Epithelial cell of proximal tubule (primary cell): ENCODE data around the gene TMEM37. TPM values are rescaled to one million over a fixed set of nuclear protein-coding genes. Genes with fewer than 3 reads are reported as not detected.

Experiments used
- DNase-seq: peaks from one replicate; pipeline ENCODE4 v3.0.0-alpha.2; 2011; ENCODE audit warnings: low read depth
- H3K4me3 ChIP-seq: 2 replicates; pipeline ENCODE4 v1.5.1; 2011; ENCODE audit warnings: low read depth, mild to moderate bottlenecking, low read length
- total RNA-seq: library from RNA; depleted of rRNA; stranded (reverse); fragments of >200 nt; gene quantifications from 2 replicates; pipeline ENCODE4 v1.2.3, GENCODE V29; 2015
- TF ChIP-seq, protein P1 (sequence below): conservative IDR thresholded peaks from 2 replicates; pipeline ENCODE4 v1.5.1; 2012; ENCODE audit warnings: low read depth, mild to moderate bottlenecking, low read length

TMEM37 gene
- total RNA-seq, 1 donor from 2014 or later = 1.2 TPM

DNA sequence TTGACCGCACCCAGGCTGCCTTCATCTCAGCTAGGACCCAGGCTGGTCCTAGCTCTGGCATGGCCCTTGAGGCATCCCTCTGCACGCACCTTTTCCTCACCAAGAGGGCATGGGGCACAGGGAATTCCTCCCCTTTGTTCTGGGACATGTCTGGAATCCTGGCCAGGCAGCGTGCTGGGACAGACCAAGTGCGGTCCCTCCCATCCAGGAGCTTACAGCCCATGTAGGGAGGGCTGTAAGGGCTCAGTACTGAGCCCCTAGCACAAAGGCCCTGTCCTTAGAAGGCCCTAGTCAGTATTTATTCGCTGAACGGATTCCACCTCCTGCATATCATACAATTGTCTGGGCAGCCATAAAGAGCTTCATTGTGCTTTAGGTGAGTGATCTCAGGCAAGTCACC, 3.0 kb downstream of the TMEM37 start:
- TF ChIP-seq, protein P1, sequence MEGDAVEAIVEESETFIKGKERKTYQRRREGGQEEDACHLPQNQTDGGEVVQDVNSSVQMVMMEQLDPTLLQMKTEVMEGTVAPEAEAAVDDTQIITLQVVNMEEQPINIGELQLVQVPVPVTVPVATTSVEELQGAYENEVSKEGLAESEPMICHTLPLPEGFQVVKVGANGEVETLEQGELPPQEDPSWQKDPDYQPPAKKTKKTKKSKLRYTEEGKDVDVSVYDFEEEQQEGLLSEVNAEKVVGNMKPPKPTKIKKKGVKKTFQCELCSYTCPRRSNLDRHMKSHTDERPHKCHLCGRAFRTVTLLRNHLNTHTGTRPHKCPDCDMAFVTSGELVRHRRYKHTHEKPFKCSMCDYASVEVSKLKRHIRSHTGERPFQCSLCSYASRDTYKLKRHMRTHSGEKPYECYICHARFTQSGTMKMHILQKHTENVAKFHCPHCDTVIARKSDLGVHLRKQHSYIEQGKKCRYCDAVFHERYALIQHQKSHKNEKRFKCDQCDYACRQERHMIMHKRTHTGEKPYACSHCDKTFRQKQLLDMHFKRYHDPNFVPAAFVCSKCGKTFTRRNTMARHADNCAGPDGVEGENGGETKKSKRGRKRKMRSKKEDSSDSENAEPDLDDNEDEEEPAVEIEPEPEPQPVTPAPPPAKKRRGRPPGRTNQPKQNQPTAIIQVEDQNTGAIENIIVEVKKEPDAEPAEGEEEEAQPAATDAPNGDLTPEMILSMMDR = no peak
- peak overlapping the region; percentile 63 for H3K4me3 ChIP-seq
- no peak for DNase-seq

DNA sequence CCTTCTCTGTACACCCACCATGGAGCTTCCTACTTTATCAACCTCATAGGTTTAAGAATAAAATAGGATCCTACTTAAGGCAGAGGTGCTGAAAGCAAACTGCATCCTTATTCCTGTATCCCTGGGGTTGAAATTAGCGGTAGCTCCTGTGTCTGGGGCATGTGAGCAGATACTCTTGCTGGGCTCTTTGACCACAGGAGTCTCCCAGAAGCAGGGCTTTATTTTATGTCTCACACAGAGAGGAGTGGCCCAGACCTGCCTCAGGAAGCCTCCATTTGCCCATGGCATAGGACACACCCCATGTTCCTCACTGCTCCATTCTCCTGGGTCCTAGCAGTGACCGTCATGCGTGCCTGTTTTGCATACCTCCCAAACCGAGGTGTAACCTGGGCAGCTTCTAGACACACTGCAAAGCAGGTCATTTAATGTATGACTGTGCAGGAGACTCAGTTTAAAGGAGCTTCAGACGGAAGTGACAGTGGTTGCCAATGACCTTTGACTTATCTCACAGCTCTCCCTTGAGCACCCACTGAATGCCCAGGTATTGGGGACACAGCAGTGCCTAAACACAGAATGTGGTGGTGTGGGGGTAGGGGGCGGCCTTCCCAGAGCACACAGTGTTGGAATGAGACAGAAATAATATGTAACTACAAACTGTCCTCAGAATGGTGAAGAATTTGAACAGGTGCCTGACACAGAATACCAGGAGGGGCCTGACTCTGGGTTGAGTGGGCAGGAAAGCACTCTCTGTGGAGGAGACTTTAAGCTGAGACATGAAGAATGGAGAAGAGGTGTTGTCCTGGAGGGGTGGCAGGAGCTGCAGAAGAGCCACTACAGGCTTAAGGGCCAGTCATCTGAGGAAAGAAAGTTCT, 3.7 kb downstream of the TMEM37 start:
- no peak overlapping the region for H3K4me3 ChIP-seq
- TF ChIP-seq, protein P1 = no peak
- DNase-seq = no peak

DNA sequence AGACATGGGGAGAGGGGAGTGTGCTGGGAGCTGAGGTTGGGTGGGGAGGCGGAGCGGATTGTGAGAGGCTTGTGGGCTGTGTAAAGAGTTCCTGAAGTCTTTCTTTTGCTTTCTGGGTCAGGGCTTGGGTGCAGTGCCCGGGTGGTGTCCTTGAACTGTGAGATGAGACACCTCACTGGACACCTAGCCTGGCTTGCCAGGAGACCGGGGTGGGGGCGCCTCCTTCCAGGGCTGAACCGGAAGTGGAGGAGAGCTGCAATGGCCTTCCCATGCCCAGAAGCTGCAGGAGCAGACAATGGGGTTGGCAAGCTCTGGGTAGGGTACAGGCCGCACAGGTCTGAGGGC, 4.3 kb downstream of the TMEM37 start:
- DNase-seq = no peak
- TF ChIP-seq, protein P1 = no peak
- no peak overlapping the region for H3K4me3 ChIP-seq

DNA sequence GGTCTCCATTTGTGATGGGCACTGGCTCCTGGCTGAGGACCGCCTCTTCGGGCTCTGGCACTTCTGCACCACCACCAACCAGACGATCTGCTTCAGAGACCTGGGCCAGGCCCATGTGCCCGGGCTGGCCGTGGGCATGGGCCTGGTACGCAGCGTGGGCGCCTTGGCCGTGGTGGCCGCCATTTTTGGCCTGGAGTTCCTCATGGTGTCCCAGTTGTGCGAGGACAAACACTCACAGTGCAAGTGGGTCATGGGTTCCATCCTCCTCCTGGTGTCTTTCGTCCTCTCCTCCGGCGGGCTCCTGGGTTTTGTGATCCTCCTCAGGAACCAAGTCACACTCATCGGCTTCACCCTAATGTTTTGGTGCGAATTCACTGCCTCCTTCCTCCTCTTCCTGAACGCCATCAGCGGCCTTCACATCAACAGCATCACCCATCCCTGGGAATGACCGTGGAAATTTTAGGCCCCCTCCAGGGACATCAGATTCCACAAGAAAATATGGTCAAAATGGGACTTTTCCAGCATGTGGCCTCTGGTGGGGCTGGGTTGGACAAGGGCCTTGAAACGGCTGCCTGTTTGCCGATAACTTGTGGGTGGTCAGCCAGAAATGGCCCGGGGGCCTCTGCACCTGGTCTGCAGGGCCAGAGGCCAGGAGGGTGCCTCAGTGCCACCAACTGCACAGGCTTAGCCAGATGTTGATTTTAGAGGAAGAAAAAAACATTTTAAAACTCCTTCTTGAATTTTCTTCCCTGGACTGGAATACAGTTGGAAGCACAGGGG, 5.5 kb downstream of the TMEM37 start:
- TF ChIP-seq, protein P1 = no peak
- H3K4me3 ChIP-seq = no peak overlapping the region

DNA sequence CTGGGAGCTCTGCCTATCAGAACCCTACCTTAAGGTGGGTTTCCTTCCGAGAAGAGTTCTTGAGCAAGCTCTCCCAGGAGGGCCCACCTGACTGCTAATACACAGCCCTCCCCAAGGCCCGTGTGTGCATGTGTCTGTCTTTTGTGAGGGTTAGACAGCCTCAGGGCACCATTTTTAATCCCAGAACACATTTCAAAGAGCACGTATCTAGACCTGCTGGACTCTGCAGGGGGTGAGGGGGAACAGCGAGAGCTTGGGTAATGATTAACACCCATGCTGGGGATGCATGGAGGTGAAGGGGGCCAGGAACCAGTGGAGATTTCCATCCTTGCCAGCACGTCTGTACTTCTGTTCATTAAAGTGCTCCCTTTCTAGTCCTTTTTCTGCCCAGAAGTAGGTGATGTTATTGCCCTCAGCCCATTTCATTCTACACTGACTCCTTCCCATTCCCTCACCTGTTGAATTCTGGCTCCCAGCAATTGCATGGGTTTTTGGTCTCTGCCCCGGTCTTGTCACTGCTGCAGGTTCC, 6.5 kb downstream of the TMEM37 start:
- TF ChIP-seq, protein P1 = no peak
- no peak overlapping the region for H3K4me3 ChIP-seq
- DNase-seq = no peak

More for the DNA sequence above, 5.5 kb downstream of the TMEM37 start:
- no peak for DNase-seq

DNA sequence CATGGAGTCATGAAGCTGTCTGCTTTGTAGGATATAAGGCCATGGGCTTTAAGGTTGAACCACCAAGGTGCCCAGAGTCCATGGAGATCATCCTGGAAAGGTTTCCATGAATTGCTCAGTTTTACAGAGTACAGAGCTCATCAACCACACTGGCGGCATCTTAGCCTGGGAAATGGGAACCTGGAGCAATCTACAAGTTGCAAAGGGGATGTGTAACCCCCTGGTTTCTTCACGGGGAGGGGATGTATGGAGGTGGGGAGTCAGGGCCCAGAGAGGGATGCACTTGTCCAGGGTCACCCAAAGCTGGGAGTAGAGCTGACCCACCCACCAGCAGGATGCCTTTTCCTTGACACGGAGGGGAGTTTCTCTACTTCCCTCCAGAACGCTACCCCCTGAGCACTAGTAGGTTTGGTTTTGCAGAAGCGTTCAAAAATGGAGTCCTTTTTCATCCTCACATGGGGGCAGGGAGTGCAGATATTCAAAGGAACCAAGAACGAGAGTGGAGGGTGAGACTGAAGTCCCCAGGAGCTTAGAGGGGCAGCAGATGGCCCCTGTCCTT, 7.2 kb downstream of the TMEM37 start:
- no peak overlapping the region for H3K4me3 ChIP-seq
- no peak for DNase-seq
- TF ChIP-seq, protein P1 = no peak
